ENCODE results near the gene HS1BP3.

HS1BP3 gene

GRCh38 chr2:20617081-20617575 is 33.8 kb downstream of the HS1BP3 start:
- DNase-seq (ENCODE audit: low read depth), result no peak

- no peak for DNase-seq (ENCODE audit: low read depth)
Measured at GRCh38 chr2:20616341-20616871, 34.5 kb downstream of the HS1BP3 start.

GRCh38 chr2:20615466-20616241 is 35.2 kb downstream of the HS1BP3 start:
- no peak for DNase-seq (ENCODE audit: low read depth)

GRCh38 chr2:20615068-20615465 is 35.8 kb downstream of the HS1BP3 start:
- no peak for DNase-seq (ENCODE audit: low read depth)

- no peak for DNase-seq (ENCODE audit: low read depth)
Measured at GRCh38 chr2:20614201-20615067, 36.5 kb downstream of the HS1BP3 start.

DNA sequence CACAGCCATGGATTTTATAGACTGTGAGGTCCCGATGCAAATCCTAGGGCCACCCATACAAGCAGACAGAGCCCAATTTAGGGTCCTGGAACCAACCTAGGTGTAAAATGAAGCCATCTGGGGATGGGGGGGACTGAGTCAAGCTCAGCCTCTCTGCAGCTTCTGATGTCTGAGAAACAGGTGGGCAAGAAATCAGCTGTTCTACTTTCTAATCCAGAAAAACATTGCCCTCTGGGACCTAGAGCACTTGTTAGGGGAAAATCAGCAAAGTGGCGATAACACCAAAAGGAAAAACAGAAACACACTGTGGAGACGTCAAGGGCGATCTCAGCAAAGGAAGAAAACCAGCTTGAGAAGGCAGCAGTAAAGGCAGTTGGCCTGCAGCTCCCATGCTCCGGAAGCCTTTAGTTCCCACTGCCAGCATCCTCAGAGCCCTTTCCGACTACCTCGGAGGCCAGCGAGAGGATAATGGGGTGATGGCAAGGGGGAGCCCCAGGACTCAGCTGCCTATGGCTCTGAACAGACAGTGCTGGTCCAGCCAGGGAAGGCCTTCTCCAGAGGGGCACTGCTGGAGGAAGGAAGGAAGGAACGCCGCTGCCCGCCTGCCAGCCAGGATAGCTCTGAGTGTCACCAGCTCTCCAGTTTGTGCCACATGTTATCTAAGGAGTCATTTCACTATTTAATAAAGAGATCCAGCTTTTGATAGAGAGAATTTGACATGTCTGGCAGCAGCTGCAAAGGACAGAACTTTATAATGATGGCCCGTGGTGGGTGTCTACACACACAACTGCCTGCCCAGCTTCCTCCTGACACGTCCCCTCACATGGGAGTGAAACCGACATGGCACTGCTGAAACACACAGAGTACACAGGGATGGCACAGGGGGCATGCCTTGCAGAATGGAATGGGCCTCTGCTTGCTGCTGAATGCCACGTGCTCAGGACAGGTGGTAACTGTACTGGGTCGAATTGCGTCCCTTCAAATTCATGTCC is 37.7 kb downstream of the HS1BP3 start:
- DNase-seq (ENCODE audit: low read depth), result no peak

GRCh38 chr2:20611844-20612356 is 39.0 kb downstream of the HS1BP3 start:
- DNase-seq (ENCODE audit: low read depth), result no peak

GRCh38 chr2:20611077-20611843 is 39.6 kb downstream of the HS1BP3 start:
- DNase-seq (ENCODE audit: low read depth), result peak; percentile 94

DNA sequence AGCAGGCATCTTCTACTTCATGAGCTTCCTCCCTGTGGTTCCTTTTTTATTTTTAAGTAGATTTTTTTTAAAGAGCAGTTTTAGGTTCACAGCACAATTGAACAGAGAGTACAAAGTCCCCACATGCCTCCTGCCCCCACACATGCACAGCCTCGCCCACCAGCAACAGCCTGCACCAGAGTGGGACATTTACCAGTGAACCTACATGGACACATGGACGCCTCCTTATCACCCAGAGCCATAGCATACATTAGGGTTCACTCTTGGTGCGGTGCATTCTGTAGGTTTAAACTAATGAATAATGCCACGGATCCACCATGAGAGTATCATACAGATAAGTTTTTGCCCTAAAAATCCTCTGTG is 40.9 kb downstream of the HS1BP3 start:
- no peak for DNase-seq (ENCODE audit: low read depth)

GRCh38 chr2:20609349-20609994 is 41.4 kb downstream of the HS1BP3 start:
- peak; percentile 70 for DNase-seq (ENCODE audit: low read depth)

DNA sequence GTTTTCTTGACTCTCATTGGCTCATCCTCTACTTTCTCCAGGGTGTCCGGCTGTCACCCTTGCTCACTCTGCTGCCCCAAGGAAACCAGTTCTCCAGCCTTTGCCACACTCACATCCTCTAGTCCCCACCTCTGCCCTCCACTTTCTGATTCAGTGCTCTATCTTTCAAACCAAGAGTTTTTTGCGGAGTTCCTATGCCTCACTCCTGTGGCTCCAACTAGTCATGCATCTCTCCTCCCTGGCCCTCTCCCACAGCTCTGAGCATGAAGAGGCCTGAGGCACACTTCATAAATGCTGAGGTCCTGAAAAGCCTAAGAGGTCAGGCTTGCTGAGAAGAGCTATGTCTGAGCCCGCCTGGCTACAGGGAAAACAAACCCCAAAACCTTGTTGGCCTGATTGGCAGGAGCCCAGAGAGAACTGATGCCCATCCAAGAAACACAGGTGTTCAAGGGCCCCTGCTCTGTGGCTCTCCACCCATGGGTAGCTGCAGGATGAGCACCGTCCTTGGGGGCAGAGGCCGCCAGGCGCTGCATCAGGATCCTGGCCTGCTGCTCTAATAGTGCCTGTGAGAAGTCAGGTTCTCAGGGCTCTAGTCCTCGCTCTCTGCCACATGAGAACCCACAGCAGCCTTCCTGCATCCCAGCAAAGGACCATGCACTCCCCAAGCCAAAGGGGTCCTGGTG is 42.1 kb downstream of the HS1BP3 start:
- DNase-seq (ENCODE audit: low read depth), result no peak

- no peak for DNase-seq (ENCODE audit: low read depth)
Measured at GRCh38 chr2:20607446-20607845, 43.5 kb downstream of the HS1BP3 start.

DNA sequence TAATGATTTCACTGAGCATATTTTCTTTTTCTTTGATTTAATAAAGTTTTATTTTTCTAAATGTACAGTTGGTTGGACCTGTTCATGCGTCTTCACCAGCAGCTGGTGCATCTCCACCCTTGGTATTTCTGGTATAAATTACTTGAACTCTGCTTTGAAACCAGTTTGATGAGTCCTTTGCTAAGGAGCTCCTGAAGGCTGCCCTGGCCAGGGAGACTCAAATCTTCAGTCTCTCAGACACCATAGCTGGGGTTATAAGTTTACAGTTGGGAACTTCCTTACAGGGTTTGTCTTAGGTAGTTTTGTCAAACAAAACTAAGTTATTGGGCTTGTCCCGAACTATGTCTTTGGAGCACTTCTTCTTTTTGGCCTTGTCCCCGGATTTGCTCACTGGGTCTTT is 44.7 kb downstream of the HS1BP3 start:
- no peak for DNase-seq (ENCODE audit: low read depth)

GRCh38 chr2:20604951-20605381 is 45.9 kb downstream of the HS1BP3 start:
- DNase-seq (ENCODE audit: low read depth), result peak; percentile 78

GRCh38 chr2:20604401-20604911 is 46.4 kb downstream of the HS1BP3 start:
- no peak for DNase-seq (ENCODE audit: low read depth)

DNA sequence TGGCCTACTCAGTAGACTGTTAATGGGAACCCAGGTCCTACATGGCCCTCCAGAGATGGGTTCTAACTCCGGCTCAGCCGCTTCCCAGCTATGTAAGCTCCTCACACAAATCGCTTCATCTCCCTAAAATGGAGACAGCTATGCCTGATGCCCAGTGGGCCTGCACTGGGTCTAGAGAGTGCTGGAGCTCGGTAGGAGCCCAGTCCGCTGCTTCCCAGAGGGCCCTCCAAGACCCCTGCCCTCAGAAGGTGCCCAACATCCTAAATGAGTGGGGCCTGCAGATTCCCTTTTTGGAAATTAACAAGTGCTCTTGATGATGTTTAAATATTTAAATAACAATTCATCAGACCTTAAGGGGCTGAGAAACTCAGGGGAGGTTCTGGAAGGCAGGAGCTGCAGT is 47.1 kb downstream of the HS1BP3 start:
- DNase-seq (ENCODE audit: low read depth), result no peak

DNA sequence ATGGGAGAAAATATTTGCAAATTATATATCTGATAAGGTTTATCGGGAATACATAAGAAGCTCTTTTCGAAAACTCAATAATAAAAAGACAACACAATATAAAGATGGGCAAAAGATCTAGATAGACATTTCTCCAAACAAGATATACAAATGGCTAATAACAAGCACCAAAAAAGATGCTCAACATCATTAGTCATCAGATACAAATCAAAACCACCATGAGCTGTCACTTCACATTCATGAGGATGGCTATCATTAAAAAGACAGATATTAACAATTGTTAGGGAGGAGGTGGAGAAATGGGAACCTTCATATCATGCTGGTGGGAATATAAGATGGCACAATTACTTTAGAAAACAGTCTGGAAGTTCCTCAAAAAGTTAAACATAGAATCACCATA is 48.1 kb downstream of the HS1BP3 start:
- DNase-seq (ENCODE audit: low read depth), result no peak

DNA sequence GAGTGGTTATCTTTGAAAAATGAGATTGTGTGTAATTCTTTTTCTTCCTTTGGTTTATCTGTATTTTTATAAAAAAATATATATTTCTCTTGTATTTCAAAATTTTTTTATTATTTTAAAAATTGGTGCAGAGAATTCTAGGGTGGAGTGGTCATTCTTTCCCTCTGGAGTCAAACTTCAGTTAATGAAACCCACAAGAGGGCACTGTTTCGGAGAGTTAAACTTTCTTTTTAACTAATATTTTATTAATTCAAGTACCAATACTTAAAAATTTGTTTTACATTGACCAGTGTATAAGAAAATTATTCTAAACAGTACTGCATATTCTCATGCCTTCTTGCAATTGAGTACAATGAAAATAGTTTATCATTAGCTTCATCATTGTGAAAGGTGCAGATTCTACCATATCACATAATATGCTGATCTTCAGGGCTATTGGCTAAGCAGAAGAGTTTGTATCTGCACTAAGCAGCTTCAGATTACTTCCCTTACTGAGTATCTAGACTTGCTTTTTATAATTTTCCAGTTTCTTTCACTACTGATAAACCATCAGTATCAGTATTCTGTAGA is 50.1 kb downstream of the HS1BP3 start:
- no peak for DNase-seq (ENCODE audit: low read depth)

Data from stromal cell of bone marrow (primary cell).